Measurements from ENCODE around the gene GOLPH3L.

Gene GOLPH3L

DNA sequence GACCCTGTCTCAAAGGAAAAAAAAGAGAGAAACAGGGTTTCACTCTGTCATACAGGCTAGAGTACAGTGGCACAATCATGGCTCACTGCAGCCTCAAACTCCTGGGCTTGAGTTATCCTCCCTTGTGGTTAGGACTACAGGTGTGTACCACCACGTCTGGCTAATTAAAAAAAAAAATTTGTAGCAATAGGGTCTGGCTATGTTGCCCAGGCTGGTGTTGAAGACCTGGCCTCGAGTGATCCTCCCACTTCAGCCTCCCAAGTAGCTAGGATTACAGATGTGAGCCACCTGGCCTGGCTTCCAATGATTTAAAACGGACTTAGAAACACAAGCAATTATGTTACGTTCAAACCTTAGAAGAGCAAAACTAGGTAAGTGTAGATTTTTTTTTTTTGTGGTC is 22.1 kb downstream of the GOLPH3L start:
- no peak for TF ChIP-seq CSDC2 (CRISPR knock-in tag; IDR thresholded peaks at IDR 0.05)
- no peak for TF ChIP-seq ZC3H10 (CRISPR knock-in tag; IDR thresholded peaks at IDR 0.05)
- TF ChIP-seq, protein P1, sequence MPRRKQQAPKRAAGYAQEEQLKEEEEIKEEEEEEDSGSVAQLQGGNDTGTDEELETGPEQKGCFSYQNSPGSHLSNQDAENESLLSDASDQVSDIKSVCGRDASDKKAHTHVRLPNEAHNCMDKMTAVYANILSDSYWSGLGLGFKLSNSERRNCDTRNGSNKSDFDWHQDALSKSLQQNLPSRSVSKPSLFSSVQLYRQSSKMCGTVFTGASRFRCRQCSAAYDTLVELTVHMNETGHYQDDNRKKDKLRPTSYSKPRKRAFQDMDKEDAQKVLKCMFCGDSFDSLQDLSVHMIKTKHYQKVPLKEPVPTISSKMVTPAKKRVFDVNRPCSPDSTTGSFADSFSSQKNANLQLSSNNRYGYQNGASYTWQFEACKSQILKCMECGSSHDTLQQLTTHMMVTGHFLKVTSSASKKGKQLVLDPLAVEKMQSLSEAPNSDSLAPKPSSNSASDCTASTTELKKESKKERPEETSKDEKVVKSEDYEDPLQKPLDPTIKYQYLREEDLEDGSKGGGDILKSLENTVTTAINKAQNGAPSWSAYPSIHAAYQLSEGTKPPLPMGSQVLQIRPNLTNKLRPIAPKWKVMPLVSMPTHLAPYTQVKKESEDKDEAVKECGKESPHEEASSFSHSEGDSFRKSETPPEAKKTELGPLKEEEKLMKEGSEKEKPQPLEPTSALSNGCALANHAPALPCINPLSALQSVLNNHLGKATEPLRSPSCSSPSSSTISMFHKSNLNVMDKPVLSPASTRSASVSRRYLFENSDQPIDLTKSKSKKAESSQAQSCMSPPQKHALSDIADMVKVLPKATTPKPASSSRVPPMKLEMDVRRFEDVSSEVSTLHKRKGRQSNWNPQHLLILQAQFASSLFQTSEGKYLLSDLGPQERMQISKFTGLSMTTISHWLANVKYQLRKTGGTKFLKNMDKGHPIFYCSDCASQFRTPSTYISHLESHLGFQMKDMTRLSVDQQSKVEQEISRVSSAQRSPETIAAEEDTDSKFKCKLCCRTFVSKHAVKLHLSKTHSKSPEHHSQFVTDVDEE (CRISPR knock-in tag; IDR thresholded peaks at IDR 0.05), result no peak
- TF ChIP-seq BACH2 (CRISPR knock-in tag; IDR thresholded peaks at IDR 0.05; ENCODE audit: borderline replicate concordance), result no peak
- no peak for TF ChIP-seq ZNF565 (CRISPR knock-in tag; conservative IDR thresholded peaks at IDR 0.05; ENCODE audit: low read depth)
- TF ChIP-seq ZNF8 (CRISPR knock-in tag; IDR thresholded peaks at IDR 0.05), result no peak
- TF ChIP-seq, protein P2, sequence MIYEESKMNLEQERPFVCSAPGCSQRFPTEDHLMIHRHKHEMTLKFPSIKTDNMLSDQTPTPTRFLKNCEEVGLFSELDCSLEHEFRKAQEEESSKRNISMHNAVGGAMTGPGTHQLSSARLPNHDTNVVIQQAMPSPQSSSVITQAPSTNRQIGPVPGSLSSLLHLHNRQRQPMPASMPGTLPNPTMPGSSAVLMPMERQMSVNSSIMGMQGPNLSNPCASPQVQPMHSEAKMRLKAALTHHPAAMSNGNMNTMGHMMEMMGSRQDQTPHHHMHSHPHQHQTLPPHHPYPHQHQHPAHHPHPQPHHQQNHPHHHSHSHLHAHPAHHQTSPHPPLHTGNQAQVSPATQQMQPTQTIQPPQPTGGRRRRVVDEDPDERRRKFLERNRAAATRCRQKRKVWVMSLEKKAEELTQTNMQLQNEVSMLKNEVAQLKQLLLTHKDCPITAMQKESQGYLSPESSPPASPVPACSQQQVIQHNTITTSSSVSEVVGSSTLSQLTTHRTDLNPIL (CRISPR knock-in tag; IDR thresholded peaks at IDR 0.05; ENCODE audit: low read depth), result no peak
- TF ChIP-seq, protein P3, sequence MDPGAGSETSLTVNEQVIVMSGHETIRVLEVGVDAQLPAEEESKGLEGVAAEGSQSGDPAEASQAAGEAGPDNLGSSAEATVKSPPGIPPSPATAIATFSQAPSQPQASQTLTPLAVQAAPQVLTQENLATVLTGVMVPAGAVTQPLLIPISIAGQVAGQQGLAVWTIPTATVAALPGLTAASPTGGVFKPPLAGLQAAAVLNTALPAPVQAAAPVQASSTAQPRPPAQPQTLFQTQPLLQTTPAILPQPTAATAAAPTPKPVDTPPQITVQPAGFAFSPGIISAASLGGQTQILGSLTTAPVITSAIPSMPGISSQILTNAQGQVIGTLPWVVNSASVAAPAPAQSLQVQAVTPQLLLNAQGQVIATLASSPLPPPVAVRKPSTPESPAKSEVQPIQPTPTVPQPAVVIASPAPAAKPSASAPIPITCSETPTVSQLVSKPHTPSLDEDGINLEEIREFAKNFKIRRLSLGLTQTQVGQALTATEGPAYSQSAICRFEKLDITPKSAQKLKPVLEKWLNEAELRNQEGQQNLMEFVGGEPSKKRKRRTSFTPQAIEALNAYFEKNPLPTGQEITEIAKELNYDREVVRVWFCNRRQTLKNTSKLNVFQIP (CRISPR knock-in tag; IDR thresholded peaks at IDR 0.05; ENCODE audit: borderline replicate concordance, low read depth), result no peak
- no peak for TF ChIP-seq ZFP3 (CRISPR knock-in tag; IDR thresholded peaks at IDR 0.05)
- ATAC-seq, result no peak

DNA sequence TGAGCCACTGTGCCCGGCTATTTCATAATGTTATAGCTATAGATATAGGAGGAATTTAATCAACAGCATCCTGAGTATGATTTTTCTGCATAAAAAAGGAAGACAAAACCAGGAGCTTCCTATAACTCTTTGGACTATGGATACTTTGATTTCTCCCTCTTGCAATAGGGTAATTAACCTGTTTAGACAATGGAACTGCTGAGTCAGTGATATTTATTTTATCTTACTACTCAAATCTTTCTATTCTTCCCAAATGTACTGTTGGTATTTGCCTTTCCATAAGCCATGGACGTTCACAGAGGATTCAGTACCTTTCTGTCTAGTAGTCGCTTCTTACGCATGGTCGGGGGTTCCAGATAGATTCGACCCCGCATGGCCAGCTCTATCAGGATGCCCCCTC is 33.6 kb downstream of the GOLPH3L start:
- TF ChIP-seq, protein P4, sequence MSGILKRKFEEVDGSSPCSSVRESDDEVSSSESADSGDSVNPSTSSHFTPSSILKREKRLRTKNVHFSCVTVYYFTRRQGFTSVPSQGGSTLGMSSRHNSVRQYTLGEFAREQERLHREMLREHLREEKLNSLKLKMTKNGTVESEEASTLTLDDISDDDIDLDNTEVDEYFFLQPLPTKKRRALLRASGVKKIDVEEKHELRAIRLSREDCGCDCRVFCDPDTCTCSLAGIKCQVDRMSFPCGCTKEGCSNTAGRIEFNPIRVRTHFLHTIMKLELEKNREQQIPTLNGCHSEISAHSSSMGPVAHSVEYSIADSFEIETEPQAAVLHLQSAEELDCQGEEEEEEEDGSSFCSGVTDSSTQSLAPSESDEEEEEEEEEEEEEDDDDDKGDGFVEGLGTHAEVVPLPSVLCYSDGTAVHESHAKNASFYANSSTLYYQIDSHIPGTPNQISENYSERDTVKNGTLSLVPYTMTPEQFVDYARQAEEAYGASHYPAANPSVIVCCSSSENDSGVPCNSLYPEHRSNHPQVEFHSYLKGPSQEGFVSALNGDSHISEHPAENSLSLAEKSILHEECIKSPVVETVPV (CRISPR knock-in tag; IDR thresholded peaks at IDR 0.05), result no peak
- TF ChIP-seq ESRRG (CRISPR knock-in tag; IDR thresholded peaks at IDR 0.05) (no peak), ISL1 (CRISPR knock-in tag; IDR thresholded peaks at IDR 0.05) (no peak), TOX (CRISPR knock-in tag; IDR thresholded peaks at IDR 0.05; ENCODE audit: borderline replicate concordance) (no peak), PPARA (CRISPR knock-in tag; IDR thresholded peaks at IDR 0.05; ENCODE audit: borderline replicate concordance) (no peak), SNAI2 (CRISPR knock-in tag; IDR thresholded peaks at IDR 0.05) (no peak), ZFP3 (CRISPR knock-in tag; IDR thresholded peaks at IDR 0.05) (no peak), GLIS3 (CRISPR knock-in tag; IDR thresholded peaks at IDR 0.05) (no peak), ARNTL (CRISPR knock-in tag; IDR thresholded peaks at IDR 0.05; ENCODE audit: borderline replicate concordance, low read depth) (no peak), BACH2 (CRISPR knock-in tag; IDR thresholded peaks at IDR 0.05; ENCODE audit: borderline replicate concordance) (no peak), OSR1 (CRISPR knock-in tag; IDR thresholded peaks at IDR 0.05) (no peak), TCF4 (CRISPR knock-in tag; IDR thresholded peaks at IDR 0.05; ENCODE audit: borderline replicate concordance) (no peak)
- TF ChIP-seq, protein P2 (CRISPR knock-in tag; IDR thresholded peaks at IDR 0.05; ENCODE audit: low read depth), result no peak
- no peak for ATAC-seq

DNA sequence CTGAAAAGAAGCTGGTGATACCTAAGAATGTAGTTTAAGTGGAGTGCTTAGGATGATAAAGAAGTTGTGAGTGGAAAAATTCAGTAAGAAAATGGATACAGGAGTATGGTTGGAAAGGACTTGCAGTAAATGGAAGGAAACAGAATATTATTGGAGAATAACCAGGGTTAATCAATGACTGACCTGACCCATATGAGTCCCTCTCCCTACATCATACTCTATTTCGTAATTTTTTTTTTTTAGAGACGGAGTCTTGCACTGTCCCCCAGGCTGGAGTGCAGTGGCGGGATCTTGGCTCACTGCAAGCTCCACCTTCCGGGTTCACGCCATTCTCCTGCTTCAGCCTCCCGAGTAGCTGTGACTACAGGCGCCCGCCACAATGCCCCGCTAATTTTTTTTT is 34.1 kb downstream of the GOLPH3L start:
- ATAC-seq, result no peak
- TF ChIP-seq GLIS3 (CRISPR knock-in tag; IDR thresholded peaks at IDR 0.05) (no peak), ZC3H10 (CRISPR knock-in tag; IDR thresholded peaks at IDR 0.05) (no peak), SNAI2 (CRISPR knock-in tag; IDR thresholded peaks at IDR 0.05) (no peak), RARB (CRISPR knock-in tag; IDR thresholded peaks at IDR 0.05) (no peak), CSDC2 (CRISPR knock-in tag; IDR thresholded peaks at IDR 0.05) (no peak), ISL1 (CRISPR knock-in tag; IDR thresholded peaks at IDR 0.05) (no peak), ZFP3 (CRISPR knock-in tag; IDR thresholded peaks at IDR 0.05) (no peak), OSR1 (CRISPR knock-in tag; IDR thresholded peaks at IDR 0.05) (no peak), ZNF8 (CRISPR knock-in tag; IDR thresholded peaks at IDR 0.05) (no peak), PPARA (CRISPR knock-in tag; IDR thresholded peaks at IDR 0.05; ENCODE audit: borderline replicate concordance) (no peak), ZFP30 (CRISPR knock-in tag; IDR thresholded peaks at IDR 0.05) (no peak), ZNF565 (CRISPR knock-in tag; conservative IDR thresholded peaks at IDR 0.05; ENCODE audit: low read depth) (no peak), TCF4 (CRISPR knock-in tag; IDR thresholded peaks at IDR 0.05; ENCODE audit: borderline replicate concordance) (no peak)
- TF ChIP-seq, protein P2 (CRISPR knock-in tag; IDR thresholded peaks at IDR 0.05; ENCODE audit: low read depth), result no peak
- TF ChIP-seq, protein P3 (CRISPR knock-in tag; IDR thresholded peaks at IDR 0.05; ENCODE audit: borderline replicate concordance, low read depth), result no peak
- TF ChIP-seq, protein P5, sequence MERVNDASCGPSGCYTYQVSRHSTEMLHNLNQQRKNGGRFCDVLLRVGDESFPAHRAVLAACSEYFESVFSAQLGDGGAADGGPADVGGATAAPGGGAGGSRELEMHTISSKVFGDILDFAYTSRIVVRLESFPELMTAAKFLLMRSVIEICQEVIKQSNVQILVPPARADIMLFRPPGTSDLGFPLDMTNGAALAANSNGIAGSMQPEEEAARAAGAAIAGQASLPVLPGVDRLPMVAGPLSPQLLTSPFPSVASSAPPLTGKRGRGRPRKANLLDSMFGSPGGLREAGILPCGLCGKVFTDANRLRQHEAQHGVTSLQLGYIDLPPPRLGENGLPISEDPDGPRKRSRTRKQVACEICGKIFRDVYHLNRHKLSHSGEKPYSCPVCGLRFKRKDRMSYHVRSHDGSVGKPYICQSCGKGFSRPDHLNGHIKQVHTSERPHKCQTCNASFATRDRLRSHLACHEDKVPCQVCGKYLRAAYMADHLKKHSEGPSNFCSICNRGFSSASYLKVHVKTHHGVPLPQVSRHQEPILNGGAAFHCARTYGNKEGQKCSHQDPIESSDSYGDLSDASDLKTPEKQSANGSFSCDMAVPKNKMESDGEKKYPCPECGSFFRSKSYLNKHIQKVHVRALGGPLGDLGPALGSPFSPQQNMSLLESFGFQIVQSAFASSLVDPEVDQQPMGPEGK (CRISPR knock-in tag; IDR thresholded peaks at IDR 0.05; ENCODE audit: borderline replicate concordance), result no peak

Measured in SK-N-SH treated with all-trans-retinoic acid at 6 μM for 48 hours (cell line).